A549 (cell line): ENCODE results near the gene C10orf90.

Source experiments
- CTCF ChIP-seq: fragments of >200 bp; sonication (Bioruptor Twin); formaldehyde crosslinking; IDR thresholded peaks from 3 replicates; pipeline ENCODE4 v1.5.1; 2016
- MAX ChIP-seq: IDR thresholded peaks from 2 replicates; pipeline ENCODE4 v1.6.1; 2012
- MAZ ChIP-seq: fragments of 150-350 bp; IDR thresholded peaks from 2 replicates; pipeline ENCODE4 v1.6.1; 2014; ENCODE audit warnings: antibody characterized with exemption, low read depth, low read length, borderline replicate concordance
- NR3C1 ChIP-seq: fragments of >200 bp; sonication (Bioruptor Twin); formaldehyde crosslinking; IDR thresholded peaks from 3 replicates; pipeline ENCODE4 v1.6.1; 2017
- PBX3 ChIP-seq: IDR thresholded peaks from 2 replicates; pipeline ENCODE4 v1.6.1; 2012
- POLR2A ChIP-seq: IDR thresholded peaks from 2 replicates; pipeline ENCODE4 v1.6.1; 2012; ENCODE audit warnings: mild to moderate bottlenecking, low read length

DNA sequence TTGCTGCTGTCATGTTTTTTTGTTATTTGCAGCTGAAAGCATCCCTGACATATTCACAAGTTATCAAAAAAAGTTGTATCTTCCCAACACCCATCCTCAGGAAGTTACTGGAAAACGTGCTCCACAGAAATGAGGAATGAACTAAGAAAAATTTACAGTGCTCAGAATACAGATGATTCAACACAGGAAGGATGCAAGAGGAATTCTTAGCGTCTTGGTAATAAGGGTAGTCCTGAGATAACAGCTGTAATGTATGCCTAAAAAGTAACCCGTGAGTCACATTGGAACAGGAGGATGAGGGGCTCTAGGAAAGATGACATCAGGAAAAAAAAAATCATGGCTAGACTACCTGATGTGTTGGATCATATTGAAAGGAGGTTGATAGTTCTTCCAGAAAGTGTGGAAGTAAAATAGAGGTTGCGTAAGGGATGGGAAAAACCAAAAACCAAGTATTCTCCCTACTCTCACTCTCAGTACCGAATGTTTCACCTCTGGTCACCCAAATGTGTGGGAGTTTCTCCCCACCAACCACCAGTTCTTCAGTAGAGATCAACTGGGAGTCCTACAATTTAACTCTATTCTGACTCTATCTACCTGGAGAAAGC is 286.1 kb downstream of the C10orf90 start:
- no peak for TF ChIP-seq PBX3
- TF ChIP-seq NR3C1 = no peak
- no peak for TF ChIP-seq MAZ
- TF ChIP-seq MAX = no peak
- TF ChIP-seq CTCF = no peak
- TF ChIP-seq POLR2A = no peak
